ENCODE data around the gene SPTLC2. TPM values are rescaled to one million over a fixed set of nuclear protein-coding genes. Genes with fewer than 3 reads are reported as not detected.
A peak's percentile ranks its signal among the peaks of the same experiment; 100 is the strongest.

SPTLC2 gene
- total and polyA plus RNA-seq, 2 donors (not counting 1 experiment from before 2014, with no cell fraction given) = 22.8 to 25.9 TPM

DNA sequence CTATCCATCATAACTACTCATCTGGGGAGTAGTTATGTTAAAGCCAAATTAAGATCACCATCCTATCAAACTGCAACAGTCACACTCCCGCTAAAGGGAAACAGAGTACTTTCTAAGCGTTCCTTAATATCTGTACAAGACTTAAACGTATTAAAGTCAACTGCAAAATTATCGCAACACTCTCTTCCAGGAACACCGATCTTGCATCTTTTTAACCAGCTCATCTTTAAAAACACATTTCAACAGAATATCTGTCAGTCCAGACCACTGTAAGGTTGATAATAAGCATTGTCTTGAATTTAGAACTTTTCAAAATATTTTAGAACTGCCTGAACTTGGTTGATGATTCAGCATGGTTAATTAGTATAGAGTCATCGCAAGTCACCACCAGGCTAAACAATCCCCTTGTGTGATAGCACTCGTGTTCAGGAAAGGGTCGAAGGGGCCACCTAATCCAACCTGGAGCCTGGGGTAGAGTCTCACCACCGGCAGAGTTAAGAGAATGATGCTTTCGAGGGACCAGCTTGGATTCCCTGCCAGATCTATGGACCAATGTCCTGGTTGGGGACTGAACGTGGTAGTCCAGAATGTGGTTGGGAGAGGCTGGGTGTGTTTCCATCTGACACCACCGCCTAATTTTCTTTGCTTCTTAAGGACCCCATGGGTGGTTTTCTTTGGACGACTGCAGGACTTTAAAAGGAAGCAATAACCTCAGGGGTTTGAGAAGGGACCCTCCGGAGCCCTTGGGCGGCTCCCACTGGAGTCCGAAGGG is 890 bp downstream of the SPTLC2 start:
- no peak for TF ChIP-seq CTCF (conservative IDR thresholded peaks at IDR 0.05 in 1 of 2, IDR thresholded peaks at IDR 0.05 in 1 of 2; ENCODE audit: low read depth in 1 of 2, low read length in 2 of 2)
- no peak for TF ChIP-seq EZH2 (IDR thresholded peaks at IDR 0.05; ENCODE audit: low read length, missing control alignments)
- Histone ChIP-seq H3K9me3 (ENCODE audit: control insufficient read depth, insufficient read depth, low read depth, low read length) (no peaks in the 10 kb centered on the region), H3K4me2 (ENCODE audit: extremely low read depth, insufficient read depth, low read length) (peak overlapping the region; percentile 91), H4K20me1 (ENCODE audit: control insufficient read depth, extremely low read depth, insufficient read depth, low read length) (no peaks in the 10 kb centered on the region), H3K9ac (ENCODE audit: insufficient read depth, low read length) (peak overlapping the region; percentile 25), H3K4me1 (ENCODE audit: control insufficient read depth, extremely low read depth, insufficient read depth, low read length) (peaks cover 8% of the 10 kb centered on the region), H3K4me3 (replicated peaks in 1 of 4; ENCODE audit: control extremely low read depth in 1 of 4, insufficient read depth in 1 of 4, low read depth in 3 of 4, low read length in 4 of 4) (peak overlapping the region; percentile 72 to 97 (median 81)), H3K79me2 (ENCODE audit: control insufficient read depth, insufficient read depth, low read length) (peaks cover 44% of the 10 kb centered on the region), H3K27ac (ENCODE audit: insufficient read depth, low read length) (peak overlapping the region; percentile 65), H2AFZ (ENCODE audit: low read length) (peak overlapping the region; percentile 63), H3K36me3 (ENCODE audit: control insufficient read depth, insufficient read depth, low read length) (no peaks in the 10 kb centered on the region), H3K27me3 (ENCODE audit: control insufficient read depth, insufficient read depth, low read length) (no peaks in the 10 kb centered on the region)
- DNase-seq (ENCODE audit: low read depth in 2 of 2) = peak; percentile 20 to 49

DNA sequence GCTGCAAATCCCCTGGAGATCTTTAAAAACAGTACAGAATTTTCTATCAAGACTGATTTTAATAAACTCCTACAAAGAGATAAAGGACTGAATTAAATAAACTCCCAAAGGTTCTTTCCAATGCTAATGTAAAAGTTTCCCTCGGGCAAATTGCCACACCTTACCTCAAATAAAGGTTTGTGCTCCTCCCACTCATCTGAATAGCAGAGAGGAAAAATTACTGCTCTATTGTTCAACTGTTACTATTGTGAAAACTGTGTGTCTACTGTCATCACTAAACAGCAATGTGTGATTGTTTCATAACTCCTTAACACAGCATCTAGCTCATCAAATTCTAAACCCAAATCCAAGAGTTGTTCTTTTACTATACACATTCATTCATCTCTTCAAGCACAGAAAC is 3.2 kb downstream of the SPTLC2 start:
- H3K4me2 ChIP-seq (ENCODE audit: extremely low read depth, insufficient read depth, low read length) = no peak overlapping the region
- H3K9ac ChIP-seq (ENCODE audit: insufficient read depth, low read length) = no peak overlapping the region
- no peaks in the 10 kb centered on the region for H3K36me3 ChIP-seq (ENCODE audit: control insufficient read depth, insufficient read depth, low read length)
- no peak overlapping the region for H3K27ac ChIP-seq (ENCODE audit: insufficient read depth, low read length)
- H2AFZ ChIP-seq (ENCODE audit: low read length) = no peak overlapping the region
- H3K4me3 ChIP-seq (replicated peaks in 1 of 4; ENCODE audit: control extremely low read depth in 1 of 4, insufficient read depth in 1 of 4, low read depth in 3 of 4, low read length in 4 of 4) = no peak overlapping the region
- no peak for TF ChIP-seq CTCF (conservative IDR thresholded peaks at IDR 0.05 in 1 of 2, IDR thresholded peaks at IDR 0.05 in 1 of 2; ENCODE audit: low read depth in 1 of 2, low read length in 2 of 2)
- TF ChIP-seq EZH2 (IDR thresholded peaks at IDR 0.05; ENCODE audit: low read length, missing control alignments) = no peak
- no peaks in the 10 kb centered on the region for H4K20me1 ChIP-seq (ENCODE audit: control insufficient read depth, extremely low read depth, insufficient read depth, low read length)
- H3K79me2 ChIP-seq (ENCODE audit: control insufficient read depth, insufficient read depth, low read length) = peaks cover 66% of the 10 kb centered on the region
- peaks cover 8% of the 10 kb centered on the region for H3K4me1 ChIP-seq (ENCODE audit: control insufficient read depth, extremely low read depth, insufficient read depth, low read length)
- H3K9me3 ChIP-seq (ENCODE audit: control insufficient read depth, insufficient read depth, low read depth, low read length) = no peaks in the 10 kb centered on the region
- DNase-seq (ENCODE audit: low read depth in 2 of 2) = peak in 1 of 2 donors; percentile 44
- H3K27me3 ChIP-seq (ENCODE audit: control insufficient read depth, insufficient read depth, low read length) = no peaks in the 10 kb centered on the region

DNA sequence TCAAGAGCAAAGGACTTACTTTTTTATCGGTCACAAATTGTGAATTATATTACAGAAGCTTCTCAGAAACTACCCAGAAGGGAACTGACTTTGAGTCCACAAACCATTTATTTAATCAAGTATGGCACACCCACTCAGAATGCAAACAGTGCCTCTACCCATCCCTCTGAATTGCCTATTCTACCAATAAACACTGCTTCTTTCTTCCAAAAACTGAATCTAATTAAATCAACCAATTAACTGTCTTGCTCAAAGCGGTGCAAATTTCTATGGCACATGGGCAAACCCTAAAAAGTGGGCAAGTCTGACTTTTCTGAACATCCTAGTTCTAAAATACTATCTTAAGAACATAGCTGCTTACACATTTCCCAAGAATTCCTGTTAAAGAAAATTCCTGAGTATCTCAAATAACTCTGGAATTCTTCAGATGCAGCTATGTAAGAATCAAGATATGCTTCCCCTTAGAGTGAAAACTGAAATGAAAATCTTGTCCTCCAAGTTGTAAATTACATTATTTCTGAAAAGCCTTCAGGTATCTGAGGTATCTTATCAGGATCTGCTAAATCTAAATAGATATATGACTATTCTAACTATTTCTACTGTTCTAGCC is 4.3 kb downstream of the SPTLC2 start:
- Histone ChIP-seq H3K9ac (ENCODE audit: insufficient read depth, low read length) (no peak overlapping the region), H4K20me1 (ENCODE audit: control insufficient read depth, extremely low read depth, insufficient read depth, low read length) (no peaks in the 10 kb centered on the region), H3K36me3 (ENCODE audit: control insufficient read depth, insufficient read depth, low read length) (no peaks in the 10 kb centered on the region), H3K27ac (ENCODE audit: insufficient read depth, low read length) (no peak overlapping the region), H3K27me3 (ENCODE audit: control insufficient read depth, insufficient read depth, low read length) (no peaks in the 10 kb centered on the region), H3K9me3 (ENCODE audit: control insufficient read depth, insufficient read depth, low read depth, low read length) (no peaks in the 10 kb centered on the region), H3K4me1 (ENCODE audit: control insufficient read depth, extremely low read depth, insufficient read depth, low read length) (peaks cover 8% of the 10 kb centered on the region), H3K4me2 (ENCODE audit: extremely low read depth, insufficient read depth, low read length) (peak overlapping the region; percentile 55), H3K4me3 (replicated peaks in 1 of 4; ENCODE audit: control extremely low read depth in 1 of 4, insufficient read depth in 1 of 4, low read depth in 3 of 4, low read length in 4 of 4) (no peak overlapping the region), H2AFZ (ENCODE audit: low read length) (no peak overlapping the region), H3K79me2 (ENCODE audit: control insufficient read depth, insufficient read depth, low read length) (peaks cover 75% of the 10 kb centered on the region)
- TF ChIP-seq EZH2 (IDR thresholded peaks at IDR 0.05; ENCODE audit: low read length, missing control alignments) = no peak
- no peak for TF ChIP-seq CTCF (conservative IDR thresholded peaks at IDR 0.05 in 1 of 2, IDR thresholded peaks at IDR 0.05 in 1 of 2; ENCODE audit: low read depth in 1 of 2, low read length in 2 of 2)
- peak; percentile 25 to 86 for DNase-seq (ENCODE audit: low read depth in 2 of 2)

All from fibroblast of lung (primary cell).